ENCODE data around the gene SAMD4A. TPM values are rescaled to one million over a fixed set of nuclear protein-coding genes. Genes with fewer than 3 reads are reported as not detected.

The SAMD4A gene
- polyA plus RNA-seq, 2 of the 4 experiments (the other 2 are of a cell fraction): 3.9 to 5.4 TPM

DNA sequence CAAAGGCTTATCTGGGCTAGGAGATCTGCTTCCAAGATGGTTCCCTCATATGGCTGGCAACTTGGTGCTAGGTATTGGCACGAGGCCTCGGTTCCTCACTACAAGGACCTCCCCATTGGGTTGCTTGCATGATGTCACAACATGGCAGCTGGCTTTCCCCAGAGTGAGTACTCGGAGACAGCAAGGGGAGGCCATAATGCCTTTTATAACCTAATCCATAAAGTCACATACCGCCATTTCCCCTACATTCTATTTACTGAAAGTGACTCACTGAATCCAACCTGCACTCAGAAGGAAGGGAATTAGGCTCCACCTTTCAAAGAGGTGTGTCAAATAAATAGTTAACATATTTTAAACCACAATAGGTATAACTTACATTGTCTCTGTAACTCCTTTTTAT lies 130.9 kb downstream of the SAMD4A start:
- Histone ChIP-seq H3K9me3 (no peaks in the 10 kb centered on the region), H3K4me3 (no peak overlapping the region), H3K4me1 (peaks cover 10% of the 10 kb centered on the region; the same call in 2 of the 3 replicates), H3K4me2 (no peak overlapping the region), H3K27ac (no peak overlapping the region)
- POLR2A ChIA-PET: no interaction called here
- 94% methylated on average over 4 of the region's 4 CpGs for WGBS (ENCODE audit: missing lambda C conversion rate)
- no peak for DNase-seq (ENCODE audit: low read depth in 1 of 2, low spot score in 1 of 2)
- CTCF ChIA-PET: interaction anchor here (5.1 to 10.2 kb wide), 2 partner anchors 76 to 133 kb away, joined by 35 to 150 read pairs; partner anchors contain the start of gene SAMD4A
- no peak for FAIRE-seq
- TF ChIP-seq CEBPB (IDR thresholded peaks at IDR 0.05): no peak
- TF ChIP-seq MAZ (IDR thresholded peaks at IDR 0.05; ENCODE audit: borderline replicate concordance, low read depth, low read length): no peak
- TF ChIP-seq, protein P1, sequence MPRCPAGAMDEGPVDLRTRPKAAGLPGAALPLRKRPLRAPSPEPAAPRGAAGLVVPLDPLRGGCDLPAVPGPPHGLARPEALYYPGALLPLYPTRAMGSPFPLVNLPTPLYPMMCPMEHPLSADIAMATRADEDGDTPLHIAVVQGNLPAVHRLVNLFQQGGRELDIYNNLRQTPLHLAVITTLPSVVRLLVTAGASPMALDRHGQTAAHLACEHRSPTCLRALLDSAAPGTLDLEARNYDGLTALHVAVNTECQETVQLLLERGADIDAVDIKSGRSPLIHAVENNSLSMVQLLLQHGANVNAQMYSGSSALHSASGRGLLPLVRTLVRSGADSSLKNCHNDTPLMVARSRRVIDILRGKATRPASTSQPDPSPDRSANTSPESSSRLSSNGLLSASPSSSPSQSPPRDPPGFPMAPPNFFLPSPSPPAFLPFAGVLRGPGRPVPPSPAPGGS (IDR thresholded peaks at IDR 0.05): no peak
- no peak for TF ChIP-seq HDAC2 (IDR thresholded peaks at IDR 0.05)
- TF ChIP-seq POLR2AphosphoS2 (conservative IDR thresholded peaks at IDR 0.05; ENCODE audit: low read length): no peak
- TF ChIP-seq, protein P2, sequence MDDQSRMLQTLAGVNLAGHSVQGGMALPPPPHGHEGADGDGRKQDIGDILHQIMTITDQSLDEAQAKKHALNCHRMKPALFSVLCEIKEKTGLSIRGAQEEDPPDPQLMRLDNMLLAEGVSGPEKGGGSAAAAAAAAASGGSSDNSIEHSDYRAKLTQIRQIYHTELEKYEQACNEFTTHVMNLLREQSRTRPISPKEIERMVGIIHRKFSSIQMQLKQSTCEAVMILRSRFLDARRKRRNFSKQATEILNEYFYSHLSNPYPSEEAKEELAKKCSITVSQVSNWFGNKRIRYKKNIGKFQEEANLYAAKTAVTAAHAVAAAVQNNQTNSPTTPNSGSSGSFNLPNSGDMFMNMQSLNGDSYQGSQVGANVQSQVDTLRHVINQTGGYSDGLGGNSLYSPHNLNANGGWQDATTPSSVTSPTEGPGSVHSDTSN (IDR thresholded peaks at IDR 0.05): no peak
- TF ChIP-seq, protein P3, sequence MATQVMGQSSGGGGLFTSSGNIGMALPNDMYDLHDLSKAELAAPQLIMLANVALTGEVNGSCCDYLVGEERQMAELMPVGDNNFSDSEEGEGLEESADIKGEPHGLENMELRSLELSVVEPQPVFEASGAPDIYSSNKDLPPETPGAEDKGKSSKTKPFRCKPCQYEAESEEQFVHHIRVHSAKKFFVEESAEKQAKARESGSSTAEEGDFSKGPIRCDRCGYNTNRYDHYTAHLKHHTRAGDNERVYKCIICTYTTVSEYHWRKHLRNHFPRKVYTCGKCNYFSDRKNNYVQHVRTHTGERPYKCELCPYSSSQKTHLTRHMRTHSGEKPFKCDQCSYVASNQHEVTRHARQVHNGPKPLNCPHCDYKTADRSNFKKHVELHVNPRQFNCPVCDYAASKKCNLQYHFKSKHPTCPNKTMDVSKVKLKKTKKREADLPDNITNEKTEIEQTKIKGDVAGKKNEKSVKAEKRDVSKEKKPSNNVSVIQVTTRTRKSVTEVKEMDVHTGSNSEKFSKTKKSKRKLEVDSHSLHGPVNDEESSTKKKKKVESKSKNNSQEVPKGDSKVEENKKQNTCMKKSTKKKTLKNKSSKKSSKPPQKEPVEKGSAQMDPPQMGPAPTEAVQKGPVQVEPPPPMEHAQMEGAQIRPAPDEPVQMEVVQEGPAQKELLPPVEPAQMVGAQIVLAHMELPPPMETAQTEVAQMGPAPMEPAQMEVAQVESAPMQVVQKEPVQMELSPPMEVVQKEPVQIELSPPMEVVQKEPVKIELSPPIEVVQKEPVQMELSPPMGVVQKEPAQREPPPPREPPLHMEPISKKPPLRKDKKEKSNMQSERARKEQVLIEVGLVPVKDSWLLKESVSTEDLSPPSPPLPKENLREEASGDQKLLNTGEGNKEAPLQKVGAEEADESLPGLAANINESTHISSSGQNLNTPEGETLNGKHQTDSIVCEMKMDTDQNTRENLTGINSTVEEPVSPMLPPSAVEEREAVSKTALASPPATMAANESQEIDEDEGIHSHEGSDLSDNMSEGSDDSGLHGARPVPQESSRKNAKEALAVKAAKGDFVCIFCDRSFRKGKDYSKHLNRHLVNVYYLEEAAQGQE (IDR thresholded peaks at IDR 0.05): no peak
- no peak for TF ChIP-seq EHMT2 (IDR thresholded peaks at IDR 0.05; ENCODE audit: low read depth)
- TF ChIP-seq RCOR1 (IDR thresholded peaks at IDR 0.05; ENCODE audit: low read depth, low read length): no peak
- no peak for TF ChIP-seq RNF2 (IDR thresholded peaks at IDR 0.05; ENCODE audit: borderline replicate concordance, low read depth)
- no peak for TF ChIP-seq PHF8 (IDR thresholded peaks at IDR 0.05; ENCODE audit: borderline replicate concordance, low read depth)
- no peak for TF ChIP-seq SREBF2 (IDR thresholded peaks at IDR 0.05)
- no peak for TF ChIP-seq ZSCAN20 (CRISPR knock-in tag; IDR thresholded peaks at IDR 0.05)
- no peak for TF ChIP-seq ZC3H11A (IDR thresholded peaks at IDR 0.05)
- TF ChIP-seq EHF (CRISPR knock-in tag; IDR thresholded peaks at IDR 0.05): no peak
- ATAC-seq: no peak

DNA sequence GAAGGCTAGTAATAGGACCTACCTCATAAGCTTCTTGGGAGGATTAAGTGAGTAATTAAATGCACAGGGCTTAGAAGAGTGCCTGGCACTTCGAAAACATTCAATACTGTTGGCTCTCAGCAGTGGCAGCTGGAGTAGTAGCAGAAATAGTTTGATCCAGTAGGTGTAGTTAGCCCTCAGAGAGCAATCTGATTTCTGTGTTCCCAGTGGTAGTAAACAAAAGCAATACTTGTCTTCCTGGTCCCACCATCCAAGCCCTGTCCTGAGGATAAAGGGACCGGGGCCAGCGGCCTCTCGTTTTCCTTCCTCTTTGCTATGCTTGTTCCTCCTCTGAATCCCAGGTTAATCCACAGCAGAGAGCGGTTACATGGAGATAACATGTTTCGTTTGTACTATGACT lies 131.6 kb downstream of the SAMD4A start:
- no peak for DNase-seq (ENCODE audit: low read depth in 1 of 2, low spot score in 1 of 2)
- TF ChIP-seq ATOH8 (CRISPR knock-in tag; IDR thresholded peaks at IDR 0.05; ENCODE audit: low read depth): no peak
- no peak for TF ChIP-seq ESRRA (IDR thresholded peaks at IDR 0.05; ENCODE audit: borderline replicate concordance, low read length)
- TF ChIP-seq MYC (IDR thresholded peaks at IDR 0.05; ENCODE audit: borderline replicate concordance, low read length): no peak
- no peak for TF ChIP-seq SREBF2 (IDR thresholded peaks at IDR 0.05)
- TF ChIP-seq HES2 (IDR thresholded peaks at IDR 0.05): no peak
- no peak for TF ChIP-seq ZC3H11A (IDR thresholded peaks at IDR 0.05)
- TF ChIP-seq ZSCAN20 (CRISPR knock-in tag; IDR thresholded peaks at IDR 0.05): no peak
- no peak for TF ChIP-seq ELK1 (IDR thresholded peaks at IDR 0.05; ENCODE audit: low read depth, low read length)
- TF ChIP-seq HOXA7 (CRISPR knock-in tag; IDR thresholded peaks at IDR 0.05): no peak
- no peak for TF ChIP-seq EHMT2 (IDR thresholded peaks at IDR 0.05; ENCODE audit: low read depth)
- no peak for TF ChIP-seq GATA3 (IDR thresholded peaks at IDR 0.05; ENCODE audit: borderline replicate concordance)
- Histone ChIP-seq H3K4me2 (no peak overlapping the region), H3K4me1 (peaks cover 10% of the 10 kb centered on the region; the same call in 2 of the 3 replicates), H3K27ac (no peak overlapping the region), H3K4me3 (no peak overlapping the region), H3K9me3 (no peaks in the 10 kb centered on the region)
- ATAC-seq: no peak
- ChIA-PET POLR2A (interaction anchor here (0.6 kb wide), 1 partner anchor 122 kb away, joined by 4 read pairs; no protein-coding TSS in a partner anchor), CTCF (interaction anchor here (0.7 to 10.2 kb wide), 2 partner anchors 122 to 134 kb away, joined by 3 to 150 read pairs; partner anchors contain the start of gene SAMD4A)
- no peak for FAIRE-seq
- WGBS (ENCODE audit: missing lambda C conversion rate): 89% methylated on average over 6 of the region's 6 CpGs

All from A549 (cell line).